Measurements from ENCODE around the gene ELOA2. TPM values are rescaled to one million over a fixed set of nuclear protein-coding genes. Genes with fewer than 3 reads are reported as not detected.

ELOA2 gene, protein sequence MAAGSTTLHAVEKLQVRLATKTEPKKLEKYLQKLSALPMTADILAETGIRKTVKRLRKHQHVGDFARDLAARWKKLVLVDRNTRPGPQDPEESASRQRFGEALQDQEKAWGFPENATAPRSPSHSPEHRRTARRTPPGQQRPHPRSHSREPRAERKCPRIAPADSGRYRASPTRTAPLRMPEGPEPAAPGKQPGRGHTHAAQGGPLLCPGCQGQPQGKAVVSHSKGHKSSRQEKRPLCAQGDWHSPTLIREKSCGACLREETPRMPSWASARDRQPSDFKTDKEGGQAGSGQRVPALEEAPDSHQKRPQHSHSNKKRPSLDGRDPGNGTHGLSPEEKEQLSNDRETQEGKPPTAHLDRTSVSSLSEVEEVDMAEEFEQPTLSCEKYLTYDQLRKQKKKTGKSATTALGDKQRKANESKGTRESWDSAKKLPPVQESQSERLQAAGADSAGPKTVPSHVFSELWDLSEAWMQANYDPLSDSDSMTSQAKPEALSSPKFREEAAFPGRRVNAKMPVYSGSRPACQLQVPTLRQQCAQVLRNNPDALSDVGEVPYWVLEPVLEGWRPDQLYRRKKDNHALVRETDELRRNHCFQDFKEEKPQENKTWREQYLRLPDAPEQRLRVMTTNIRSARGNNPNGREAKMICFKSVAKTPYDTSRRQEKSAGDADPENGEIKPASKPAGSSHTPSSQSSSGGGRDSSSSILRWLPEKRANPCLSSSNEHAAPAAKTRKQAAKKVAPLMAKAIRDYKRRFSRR
- under 1 TPM in 1 of 2 donors, not detected in 1; 0.28 TPM for total RNA-seq

DNA sequence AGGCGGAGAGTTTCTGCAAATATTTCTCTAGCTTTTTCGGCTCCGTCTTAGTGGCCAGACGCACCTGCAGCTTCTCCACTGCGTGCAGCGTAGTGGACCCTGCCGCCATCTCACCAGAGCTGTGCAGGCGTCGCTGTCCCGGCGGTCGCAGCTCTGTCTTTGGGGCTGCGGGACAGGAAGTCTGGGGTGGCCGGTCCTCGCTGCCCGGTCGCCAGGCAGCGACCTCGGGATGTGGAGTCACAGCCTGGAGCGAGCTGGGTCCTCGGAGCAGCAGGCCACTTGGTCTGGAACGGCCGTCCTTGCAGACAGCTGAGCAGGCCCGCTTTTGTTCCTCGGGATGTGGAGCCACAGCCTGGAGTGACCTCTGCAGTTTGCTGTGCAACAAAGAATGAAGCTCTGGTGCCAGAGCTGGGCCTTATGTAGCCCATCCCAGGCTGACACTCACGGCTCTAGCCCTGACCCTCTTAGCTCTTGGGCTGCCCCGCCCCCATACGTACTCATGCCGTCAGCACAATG lies at the start of gene ELOA2:
ELOA2 (minus strand) TSS at position 466 of the 516 bp plus-strand sequence; CDS start at position 109, 357 bp downstream.
- H3K4me1 ChIP-seq (replicated peaks): no peaks in the 10 kb centered on the region
- no peak within 1 kb of the TSS for H3K27ac ChIP-seq
- no peaks in the 10 kb centered on the region for H3K27me3 ChIP-seq (replicated peaks; ENCODE audit: insufficient read depth)
- no peak within 1 kb of the TSS for H3K4me3 ChIP-seq
- H3K36me3 ChIP-seq: no peaks in the 10 kb centered on the region
- intact Hi-C loops (cut with DNase I): no loop called here
- 92% methylated on average over 23 of the region's 29 CpGs for WGBS
- no peak for DNase-seq (ENCODE audit: low spot score)
- TF ChIP-seq, protein P1, sequence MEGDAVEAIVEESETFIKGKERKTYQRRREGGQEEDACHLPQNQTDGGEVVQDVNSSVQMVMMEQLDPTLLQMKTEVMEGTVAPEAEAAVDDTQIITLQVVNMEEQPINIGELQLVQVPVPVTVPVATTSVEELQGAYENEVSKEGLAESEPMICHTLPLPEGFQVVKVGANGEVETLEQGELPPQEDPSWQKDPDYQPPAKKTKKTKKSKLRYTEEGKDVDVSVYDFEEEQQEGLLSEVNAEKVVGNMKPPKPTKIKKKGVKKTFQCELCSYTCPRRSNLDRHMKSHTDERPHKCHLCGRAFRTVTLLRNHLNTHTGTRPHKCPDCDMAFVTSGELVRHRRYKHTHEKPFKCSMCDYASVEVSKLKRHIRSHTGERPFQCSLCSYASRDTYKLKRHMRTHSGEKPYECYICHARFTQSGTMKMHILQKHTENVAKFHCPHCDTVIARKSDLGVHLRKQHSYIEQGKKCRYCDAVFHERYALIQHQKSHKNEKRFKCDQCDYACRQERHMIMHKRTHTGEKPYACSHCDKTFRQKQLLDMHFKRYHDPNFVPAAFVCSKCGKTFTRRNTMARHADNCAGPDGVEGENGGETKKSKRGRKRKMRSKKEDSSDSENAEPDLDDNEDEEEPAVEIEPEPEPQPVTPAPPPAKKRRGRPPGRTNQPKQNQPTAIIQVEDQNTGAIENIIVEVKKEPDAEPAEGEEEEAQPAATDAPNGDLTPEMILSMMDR (IDR thresholded peaks at IDR 0.05): no peak
- no peaks in the 10 kb centered on the region for H3K9me3 ChIP-seq

DNA sequence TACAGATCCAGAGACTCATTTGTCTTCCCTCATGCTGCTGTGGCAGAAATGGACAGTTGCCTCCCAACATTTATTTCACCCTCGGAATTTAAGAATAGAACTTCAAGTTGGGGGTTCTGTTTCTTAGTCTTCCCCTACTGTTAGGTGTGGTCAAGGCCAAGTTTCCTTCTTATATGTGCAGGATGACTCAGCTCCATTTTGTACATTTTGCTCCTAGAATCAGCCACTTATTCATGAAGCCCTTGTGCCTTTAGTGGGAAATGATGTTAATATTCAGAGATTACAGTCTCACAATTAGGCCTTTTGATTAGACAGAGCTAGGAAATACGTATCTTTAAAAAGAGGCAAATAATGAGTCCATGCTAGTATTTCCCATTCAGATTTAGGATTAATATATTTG lies 46.2 kb upstream of the ELOA2 start:
- Histone ChIP-seq H3K4me1 (replicated peaks) (no peaks in the 10 kb centered on the region), H3K27me3 (replicated peaks; ENCODE audit: insufficient read depth) (no peaks in the 10 kb centered on the region), H3K4me3 (no peak overlapping the region), H3K9me3 (no peaks in the 10 kb centered on the region), H3K27ac (no peak overlapping the region), H3K36me3 (no peaks in the 10 kb centered on the region)
- TF ChIP-seq POLR2A (IDR thresholded peaks at IDR 0.05) (no peak), POLR2AphosphoS5 (IDR thresholded peaks at IDR 0.05) (no peak)
- TF ChIP-seq, protein P1 (IDR thresholded peaks at IDR 0.05): no peak
- no peak for DNase-seq (ENCODE audit: low spot score)
- intact Hi-C loops (cut with DNase I): no loop called here
- 95% methylated on average over 2 of the region's 2 CpGs for WGBS

DNA sequence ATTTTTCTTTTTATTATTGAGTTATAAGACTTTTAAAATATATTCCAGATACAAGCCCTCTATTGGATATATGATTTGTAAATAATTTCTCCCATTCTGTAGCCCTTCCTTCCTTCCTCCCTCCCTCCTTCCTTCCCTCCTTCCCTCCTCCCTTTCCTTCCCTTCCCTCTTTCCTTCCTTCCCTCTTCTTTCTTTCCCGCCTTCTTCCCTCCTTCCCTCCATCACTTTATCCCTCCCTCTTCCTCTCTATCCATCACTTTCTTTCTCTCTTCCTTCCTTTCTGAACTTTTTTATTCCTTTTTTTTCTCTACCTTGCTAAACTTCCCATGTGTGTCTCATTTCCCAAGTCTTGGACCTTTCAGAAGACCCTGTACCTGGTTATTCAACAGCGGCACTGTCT lies 45.5 kb upstream of the ELOA2 start:
- H3K4me1 ChIP-seq (replicated peaks): no peaks in the 10 kb centered on the region
- H3K9me3 ChIP-seq: no peaks in the 10 kb centered on the region
- no peaks in the 10 kb centered on the region for H3K36me3 ChIP-seq
- intact Hi-C loops (cut with DNase I): no loop called here
- no peak overlapping the region for H3K4me3 ChIP-seq
- H3K27ac ChIP-seq: no peak overlapping the region
- TF ChIP-seq POLR2A (IDR thresholded peaks at IDR 0.05): no peak
- TF ChIP-seq POLR2AphosphoS5 (IDR thresholded peaks at IDR 0.05): no peak
- TF ChIP-seq, protein P1 (IDR thresholded peaks at IDR 0.05): no peak
- no peak for DNase-seq (ENCODE audit: low spot score)
- 97% methylated on average over 2 of the region's 2 CpGs for WGBS
- H3K27me3 ChIP-seq (replicated peaks; ENCODE audit: insufficient read depth): no peaks in the 10 kb centered on the region

DNA sequence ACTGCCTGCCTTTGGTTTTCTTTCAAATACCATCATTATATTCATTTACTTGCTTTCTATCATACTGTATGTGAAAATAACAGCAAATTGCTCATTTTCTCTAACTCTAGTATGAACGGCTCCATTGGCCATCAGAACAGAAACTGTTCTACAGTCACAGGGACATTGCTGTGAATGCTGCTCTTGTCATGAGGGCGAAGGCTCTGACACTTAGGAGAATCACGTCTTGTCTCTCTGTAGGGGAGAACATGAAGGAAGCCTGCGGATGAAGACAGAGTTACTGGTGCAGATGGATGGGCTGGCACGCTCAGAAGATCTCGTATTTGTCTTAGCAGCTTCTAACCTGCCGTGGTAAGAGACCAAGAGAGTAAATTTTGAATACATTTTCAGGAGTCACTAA lies 41.7 kb upstream of the ELOA2 start:
- Histone ChIP-seq H3K4me1 (replicated peaks) (no peaks in the 10 kb centered on the region), H3K4me3 (no peak overlapping the region), H3K9me3 (no peaks in the 10 kb centered on the region), H3K27me3 (replicated peaks; ENCODE audit: insufficient read depth) (no peaks in the 10 kb centered on the region), H3K36me3 (no peaks in the 10 kb centered on the region), H3K27ac (no peak overlapping the region)
- TF ChIP-seq, protein P1 (IDR thresholded peaks at IDR 0.05): no peak
- TF ChIP-seq POLR2AphosphoS5 (IDR thresholded peaks at IDR 0.05): no peak
- intact Hi-C loops (cut with DNase I): no loop called here
- 76% methylated on average over 7 of the region's 7 CpGs for WGBS
- DNase-seq (ENCODE audit: low spot score): no peak
